Measurements from ENCODE around the gene MOB3B.

Gene MOB3B

DNA sequence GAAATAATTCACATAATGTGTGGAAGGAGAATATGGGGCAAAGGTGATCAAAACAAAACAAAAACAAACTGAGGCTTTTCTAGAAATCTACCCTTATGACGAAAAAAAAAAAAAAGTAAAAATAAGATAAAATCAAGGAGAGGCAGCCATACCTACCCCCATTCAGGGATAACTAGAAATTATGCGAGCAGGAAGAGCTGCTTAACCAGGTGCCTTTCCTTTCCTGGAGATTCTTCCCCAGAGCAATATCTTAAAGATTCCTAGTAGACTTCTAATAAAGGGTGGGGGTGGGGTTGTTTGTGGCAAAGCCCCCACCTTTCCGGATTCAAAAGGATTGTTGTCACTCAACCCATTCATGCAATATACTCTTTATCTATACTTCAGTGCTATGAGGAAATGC, 117.5 kb downstream of the MOB3B start:
- ChIA-PET POLR2A (no interaction called here), CTCF (interaction anchor here (0.7 kb wide), 1 partner anchor 197 kb away, joined by 5 read pairs; no protein-coding TSS in a partner anchor)
- TF ChIP-seq TARDBP (IDR thresholded peaks at IDR 0.05) (no peak), LEF1 (IDR thresholded peaks at IDR 0.05; ENCODE audit: borderline replicate concordance) (no peak), HDGF (IDR thresholded peaks at IDR 0.05; ENCODE audit: borderline replicate concordance) (no peak), ELF4 (IDR thresholded peaks at IDR 0.05) (no peak), SP1 (IDR thresholded peaks at IDR 0.05) (no peak), SUZ12 (IDR thresholded peaks at IDR 0.05) (no peak), NFRKB (IDR thresholded peaks at IDR 0.05) (no peak), L3MBTL2 (conservative IDR thresholded peaks at IDR 0.05) (no peak), ZNF384 (IDR thresholded peaks at IDR 0.05) (no peak), ARNT (IDR thresholded peaks at IDR 0.05) (no peak), FOXM1 (IDR thresholded peaks at IDR 0.05; ENCODE audit: borderline replicate concordance) (no peak), BHLHE40 (IDR thresholded peaks at IDR 0.05; ENCODE audit: borderline replicate concordance) (no peak)
- TF ChIP-seq, protein P1, sequence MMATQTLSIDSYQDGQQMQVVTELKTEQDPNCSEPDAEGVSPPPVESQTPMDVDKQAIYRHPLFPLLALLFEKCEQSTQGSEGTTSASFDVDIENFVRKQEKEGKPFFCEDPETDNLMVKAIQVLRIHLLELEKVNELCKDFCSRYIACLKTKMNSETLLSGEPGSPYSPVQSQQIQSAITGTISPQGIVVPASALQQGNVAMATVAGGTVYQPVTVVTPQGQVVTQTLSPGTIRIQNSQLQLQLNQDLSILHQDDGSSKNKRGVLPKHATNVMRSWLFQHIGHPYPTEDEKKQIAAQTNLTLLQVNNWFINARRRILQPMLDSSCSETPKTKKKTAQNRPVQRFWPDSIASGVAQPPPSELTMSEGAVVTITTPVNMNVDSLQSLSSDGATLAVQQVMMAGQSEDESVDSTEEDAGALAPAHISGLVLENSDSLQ (IDR thresholded peaks at IDR 0.05), result no peak
- no peak for DNase-seq (ENCODE audit: extremely low spot score)

GRCh38 chr9:27408482-27408881, 121.1 kb downstream of the MOB3B start:
- no peak for DNase-seq (ENCODE audit: extremely low spot score)
- POLR2A ChIA-PET, result no interaction called here
- TF ChIP-seq SUZ12 (IDR thresholded peaks at IDR 0.05), result no peak
- TF ChIP-seq FOXM1 (IDR thresholded peaks at IDR 0.05; ENCODE audit: borderline replicate concordance), result no peak
- TF ChIP-seq NFRKB (IDR thresholded peaks at IDR 0.05), result no peak
- no peak for TF ChIP-seq BHLHE40 (IDR thresholded peaks at IDR 0.05; ENCODE audit: borderline replicate concordance)
- CTCF ChIA-PET, result no interaction called here

DNA sequence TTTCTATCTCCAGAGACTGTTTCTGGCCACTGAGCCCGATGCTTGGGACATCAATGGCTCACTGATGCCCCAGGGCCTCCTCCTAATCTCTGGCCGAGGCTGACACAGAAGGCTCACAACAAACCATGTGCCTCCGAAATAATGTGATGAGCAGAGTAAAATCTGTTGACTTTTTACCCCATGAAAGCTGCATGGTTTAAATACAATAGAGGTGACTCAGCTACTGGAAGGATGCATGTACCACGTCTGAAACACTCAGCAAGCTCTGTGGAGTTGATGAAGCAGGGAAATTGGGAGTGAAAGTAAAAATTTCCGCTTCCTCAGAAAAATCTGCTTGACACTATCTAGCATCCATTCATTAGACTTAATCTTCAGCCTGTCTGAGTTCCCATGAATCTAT, 121.6 kb downstream of the MOB3B start:
- CTCF ChIA-PET, result no interaction called here

GRCh38 chr9:27407491-27407890, 122.1 kb downstream of the MOB3B start:
- no peak for DNase-seq (ENCODE audit: extremely low spot score)
- TF ChIP-seq L3MBTL2 (conservative IDR thresholded peaks at IDR 0.05) (no peak), HDGF (IDR thresholded peaks at IDR 0.05; ENCODE audit: borderline replicate concordance) (no peak), SP1 (IDR thresholded peaks at IDR 0.05) (no peak), CTBP1 (IDR thresholded peaks at IDR 0.05; ENCODE audit: borderline replicate concordance) (no peak), BHLHE40 (IDR thresholded peaks at IDR 0.05; ENCODE audit: borderline replicate concordance) (no peak), FOXK2 (IDR thresholded peaks at IDR 0.05) (no peak), LEF1 (IDR thresholded peaks at IDR 0.05; ENCODE audit: borderline replicate concordance) (no peak), ZNF384 (IDR thresholded peaks at IDR 0.05) (no peak), NFRKB (IDR thresholded peaks at IDR 0.05) (no peak), ELF4 (IDR thresholded peaks at IDR 0.05) (no peak), ARNT (IDR thresholded peaks at IDR 0.05) (no peak)
- TF ChIP-seq, protein P1 (IDR thresholded peaks at IDR 0.05), result no peak
- ChIA-PET CTCF (no interaction called here), POLR2A (no interaction called here)

More for the DNA sequence above, 121.6 kb downstream of the MOB3B start:
- DNase-seq (ENCODE audit: extremely low spot score), result no peak
- POLR2A ChIA-PET, result no interaction called here
- TF ChIP-seq FOXM1 (IDR thresholded peaks at IDR 0.05; ENCODE audit: borderline replicate concordance) (no peak), ZNF384 (IDR thresholded peaks at IDR 0.05) (no peak), FOXK2 (IDR thresholded peaks at IDR 0.05) (no peak), SUZ12 (IDR thresholded peaks at IDR 0.05) (no peak), LEF1 (IDR thresholded peaks at IDR 0.05; ENCODE audit: borderline replicate concordance) (no peak), L3MBTL2 (conservative IDR thresholded peaks at IDR 0.05) (no peak), BHLHE40 (IDR thresholded peaks at IDR 0.05; ENCODE audit: borderline replicate concordance) (no peak), HDGF (IDR thresholded peaks at IDR 0.05; ENCODE audit: borderline replicate concordance) (no peak), FOXA1 (IDR thresholded peaks at IDR 0.05) (no peak), ARNT (IDR thresholded peaks at IDR 0.05) (no peak), NFRKB (IDR thresholded peaks at IDR 0.05) (no peak), SP1 (IDR thresholded peaks at IDR 0.05) (no peak), CTBP1 (IDR thresholded peaks at IDR 0.05; ENCODE audit: borderline replicate concordance) (no peak), ELF4 (IDR thresholded peaks at IDR 0.05) (no peak), TARDBP (IDR thresholded peaks at IDR 0.05) (no peak)
- TF ChIP-seq, protein P1 (IDR thresholded peaks at IDR 0.05), result no peak

DNA sequence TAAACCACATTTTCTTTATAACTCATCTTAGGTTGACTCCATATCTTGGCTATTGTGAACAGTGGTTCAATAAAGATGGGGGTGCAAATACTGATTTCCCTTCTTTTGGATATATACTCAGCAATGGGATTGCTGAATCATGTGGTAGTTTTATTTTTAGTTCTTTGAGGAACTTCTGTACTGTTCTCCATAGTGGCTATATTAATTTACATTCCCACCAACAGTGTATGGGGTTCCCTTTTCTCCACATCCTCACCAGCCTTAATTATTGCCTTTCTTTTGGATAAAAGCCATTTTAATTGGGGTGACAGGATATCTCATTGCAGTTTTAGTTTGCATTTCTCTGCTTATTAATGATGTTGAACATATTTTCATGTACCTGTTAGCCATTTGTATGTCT, 125.0 kb downstream of the MOB3B start:
- POLR2A ChIA-PET, result no interaction called here
- CTCF ChIA-PET, result no interaction called here

More for the DNA sequence above, 125.0 kb downstream of the MOB3B start:
- TF ChIP-seq L3MBTL2 (conservative IDR thresholded peaks at IDR 0.05) (no peak), TARDBP (IDR thresholded peaks at IDR 0.05) (no peak), LEF1 (IDR thresholded peaks at IDR 0.05; ENCODE audit: borderline replicate concordance) (no peak), FOXA1 (IDR thresholded peaks at IDR 0.05) (no peak), CTBP1 (IDR thresholded peaks at IDR 0.05; ENCODE audit: borderline replicate concordance) (no peak), NFRKB (IDR thresholded peaks at IDR 0.05) (no peak), FOXM1 (IDR thresholded peaks at IDR 0.05; ENCODE audit: borderline replicate concordance) (no peak), FOXK2 (IDR thresholded peaks at IDR 0.05) (no peak), SP1 (IDR thresholded peaks at IDR 0.05) (no peak), HDGF (IDR thresholded peaks at IDR 0.05; ENCODE audit: borderline replicate concordance) (no peak), ARNT (IDR thresholded peaks at IDR 0.05) (no peak), ZNF384 (IDR thresholded peaks at IDR 0.05) (no peak), SUZ12 (IDR thresholded peaks at IDR 0.05) (no peak), BHLHE40 (IDR thresholded peaks at IDR 0.05; ENCODE audit: borderline replicate concordance) (no peak), ELF4 (IDR thresholded peaks at IDR 0.05) (no peak)
- TF ChIP-seq, protein P1 (IDR thresholded peaks at IDR 0.05), result no peak
- DNase-seq (ENCODE audit: extremely low spot score), result no peak
